HCT116 (cell line): ENCODE measurements around the gene TBX3. TPM values are rescaled to one million over a fixed set of nuclear protein-coding genes. Genes with fewer than 3 reads are reported as not detected.

ENCODE experiments used
- ATAC-seq: fragments of 200-7000 bp; cut with Tn5 transposase; 2 replicates; pipeline ENCODE4 v1.9.1; 2020; ENCODE audit warnings: mild to moderate bottlenecking, moderate library complexity
- BruUV-seq: library from RNA; stranded (reverse); fragments of 400-500 nt; replicated peaks from 2 replicates; lab custom pipeline; 2021; lab: Mats Ljungman, UMichigan
- CTCF ChIA-PET: fragments of 300-600 bp; sonication (Branson Sonifier 250); formaldehyde crosslinking; loops from one replicate; lab custom pipeline; 2021; ENCODE audit warnings: antibody characterized with exemption; lab: Charles Lee
- POLR2A ChIA-PET: fragments of 300-600, 350-600 bp; sonication (Branson Sonifier 250); formaldehyde crosslinking; loops from one replicate; lab custom pipeline; 2021; ENCODE audit warnings: antibody characterized with exemption; lab: Charles Lee
- RAD21 ChIA-PET, 2 experiments: fragments of 300-600 bp; sonication (Branson Sonifier 250); formaldehyde crosslinking; loops; one replicate each; lab custom pipeline; 2023; ENCODE audit warnings: low total read pairs in 2 of 2; ENCODE audit not compliant: uncharacterized antibody in 2 of 2, unreplicated experiment in 2 of 2, low non-redundant PET in 1 of 2; lab: Charles Lee
- DNase-seq: peaks from one replicate; pipeline ENCODE4 v3.0.0-alpha.2; 2010; ENCODE audit warnings: low read depth, low spot score
- H2AFZ ChIP-seq: fragments of 200-600 bp; shearing (Covaris generic), sonication (generic); 2 replicates; pipeline ENCODE4 v1.6.1; 2017; ENCODE audit warnings: low read depth, mixed run types, mixed read lengths, antibody characterized with exemption, low read length; ENCODE audit not compliant: poor library complexity, severe bottlenecking
- H3K27ac ChIP-seq: 2 replicates; pipeline ENCODE4 v1.5.1; 2012; ENCODE audit warnings: low read depth, low read length
- H3K27me3 ChIP-seq: fragments of 200-600 bp; sonication (generic); 2 replicates; pipeline ENCODE4 v1.6.1; 2016; ENCODE audit warnings: mixed run types, low read length, mixed read lengths; ENCODE audit not compliant: insufficient read depth
- H3K36me3 ChIP-seq, 2 experiments: fragments of 200-500 bp in 1 of 2; fragments of 200-600 bp in 1 of 2; sonication (Bioruptor generic) in 1 of 2; sonication (generic) in 1 of 2; 2 replicates each; pipeline versions ENCODE4 v1.5.1 to v1.6.1; 2014 to 2016; ENCODE audit warnings: low read length in 2 of 2, inconsistent platforms in 1 of 2, mixed read lengths in 1 of 2, mixed run types in 1 of 2; ENCODE audit not compliant: insufficient read depth in 2 of 2, control insufficient read depth in 1 of 2
- H3K4me1 ChIP-seq, 2 experiments: fragments of 200-600 bp in 1 of 2; sonication (generic) in 1 of 2; 2 replicates each; pipeline versions ENCODE4 v1.5.1 to v1.6.1; 2012 to 2017; ENCODE audit warnings: low read length in 2 of 2, inconsistent platforms in 1 of 2, mild to moderate bottlenecking in 1 of 2, mixed read lengths in 1 of 2, mixed run types in 1 of 2, moderate library complexity in 1 of 2; ENCODE audit not compliant: insufficient read depth in 2 of 2, control insufficient read depth in 1 of 2
- H3K4me2 ChIP-seq: fragments of 200-600 bp; sonication (generic); 2 replicates; pipeline ENCODE4 v1.6.1; 2017; ENCODE audit warnings: mixed run types, low read length, mixed read lengths
- H3K4me3 ChIP-seq, 2 experiments: fragments of 200-600 bp in 1 of 2; sonication (generic) in 1 of 2; replicated peaks in 1 of 2; 2 replicates each; pipeline ENCODE4 v1.5.1; 2011 to 2016; ENCODE audit warnings: low read length in 2 of 2, control low read depth in 1 of 2, low read depth in 1 of 2, mild to moderate bottlenecking in 1 of 2, mixed read lengths in 1 of 2, mixed run types in 1 of 2
- H3K79me2 ChIP-seq: fragments of 200-600 bp; sonication (generic); 2 replicates; pipeline ENCODE4 v1.6.1; 2017; ENCODE audit warnings: mild to moderate bottlenecking, mixed run types, low read length, moderate library complexity, mixed read lengths; ENCODE audit not compliant: insufficient read depth
- H3K9ac ChIP-seq: fragments of 200-600 bp; sonication (generic); 2 replicates; pipeline ENCODE4 v1.6.1; 2016; ENCODE audit warnings: low read length, mixed read lengths
- H3K9me2 ChIP-seq: fragments of 200-600 bp; sonication (generic), shearing (Covaris generic); 2 replicates; pipeline ENCODE4 v1.6.1; 2017; ENCODE audit warnings: mixed run types, mild to moderate bottlenecking, moderate library complexity; ENCODE audit not compliant: insufficient read depth
- H3K9me3 ChIP-seq, 2 experiments: fragments of 200-500 bp in 1 of 2; fragments of 200-600 bp in 1 of 2; sonication (Bioruptor generic) in 1 of 2; sonication (generic) in 1 of 2; 2 replicates each; pipeline ENCODE4 v1.6.1; 2014 to 2017; ENCODE audit warnings: low read length in 2 of 2, mixed read lengths in 2 of 2, inconsistent platforms in 1 of 2, low read depth in 1 of 2, mild to moderate bottlenecking in 1 of 2, mixed run types in 1 of 2, moderate library complexity in 1 of 2; ENCODE audit not compliant: control insufficient read depth in 1 of 2, insufficient read depth in 1 of 2
- H4K20me1 ChIP-seq: fragments of 200-600 bp; sonication (generic), shearing (Covaris generic); 2 replicates; pipeline ENCODE4 v1.6.1; 2017; ENCODE audit warnings: mixed run types, mild to moderate bottlenecking, moderate library complexity; ENCODE audit not compliant: insufficient read depth
- CBX3 ChIP-seq: IDR thresholded peaks from 2 replicates; pipeline ENCODE4 v1.6.1; 2012; ENCODE audit warnings: low read depth
- EZH2 ChIP-seq: fragments of 200-600 bp; sonication (generic); IDR thresholded peaks from 2 replicates; pipeline ENCODE4 v1.6.1; 2017; ENCODE audit warnings: antibody characterized with exemption, mixed run types
- EZH2phosphoT487 ChIP-seq: fragments of 200-600 bp; IDR thresholded peaks from 2 replicates; pipeline ENCODE4 v1.6.1; 2018; ENCODE audit warnings: antibody characterized with exemption, borderline replicate concordance
- FOSL1 ChIP-seq: IDR thresholded peaks from 2 replicates; pipeline ENCODE4 v1.6.1; 2012; ENCODE audit warnings: low read depth
- JUND ChIP-seq: IDR thresholded peaks from 2 replicates; pipeline ENCODE4 v1.6.1; 2012
- POLR2A ChIP-seq: IDR thresholded peaks from 2 replicates; pipeline ENCODE4 v1.7.0; 2011; ENCODE audit warnings: borderline replicate concordance; ENCODE audit not compliant: insufficient read depth, insufficient read length; ENCODE audit errors: extremely low read depth
- POLR2AphosphoS5 ChIP-seq: IDR thresholded peaks from 2 replicates; pipeline ENCODE4 v1.6.1; 2011; ENCODE audit warnings: mild to moderate bottlenecking, low read depth, low read length, moderate library complexity
- RAD21 ChIP-seq: IDR thresholded peaks from 2 replicates; pipeline ENCODE4 v1.6.1; 2012; ENCODE audit warnings: low read depth, mild to moderate bottlenecking
- SIN3A ChIP-seq: IDR thresholded peaks from 2 replicates; pipeline ENCODE4 v1.6.1; 2012; ENCODE audit warnings: low read depth
- SP1 ChIP-seq: IDR thresholded peaks from 2 replicates; pipeline ENCODE4 v1.6.1; 2012; ENCODE audit warnings: low read depth
- SRF ChIP-seq: IDR thresholded peaks from 2 replicates; pipeline ENCODE4 v1.6.1; 2012; ENCODE audit warnings: low read depth
- TCF7L2 ChIP-seq: IDR thresholded peaks from 2 replicates; pipeline ENCODE4 v1.7.0; 2011; ENCODE audit warnings: borderline replicate concordance, inconsistent platforms; ENCODE audit not compliant: insufficient read depth, insufficient read length; ENCODE audit errors: extremely low read depth
- YY1 ChIP-seq: IDR thresholded peaks from 2 replicates; pipeline ENCODE4 v1.6.1; 2011; ENCODE audit warnings: low read length, low read depth, moderate library complexity, mild to moderate bottlenecking; ENCODE audit not compliant: insufficient replicate concordance; ENCODE audit errors: extremely low read depth
- ZFX ChIP-seq: fragments of 450-650 bp; IDR thresholded peaks from 2 replicates; pipeline ENCODE4 v1.6.1; 2017
- intact Hi-C: fragments of 100-400 bp; cut with micrococcal nuclease; formaldehyde crosslinking; loops from 2 replicates; pipeline ENCODE4 v1.10.0; 2022
- total RNA-seq: library from RNA; stranded (reverse); gene quantifications from one replicate; pipeline ENCODE4 v1.2.1, GENCODE V29; 2021; ENCODE audit not compliant: unreplicated experiment
- TF ChIP-seq, protein P1 (sequence below): IDR thresholded peaks from 2 replicates; pipeline ENCODE4 v1.6.1; 2012
- TF ChIP-seq, protein P2 (sequence below): IDR thresholded peaks from 2 replicates; pipeline ENCODE4 v1.6.1; 2012
- TF ChIP-seq, protein P3 (sequence below), 3 experiments: fragments of 200-600 bp in 1 of 3; sonication (generic) in 1 of 3; IDR thresholded peaks in 2 of 3; conservative IDR thresholded peaks in 1 of 3; 2 replicates each; pipeline ENCODE4 v1.5.1; 2012 to 2017; ENCODE audit warnings: low read depth in 2 of 3, low read length in 2 of 3, antibody characterized with exemption in 1 of 3, borderline replicate concordance in 1 of 3, control low read depth in 1 of 3, mild to moderate bottlenecking in 1 of 3, mixed read lengths in 1 of 3, mixed run types in 1 of 3, moderate library complexity in 1 of 3; ENCODE audit not compliant: insufficient read depth in 1 of 3
- TF ChIP-seq, protein P4 (sequence below): IDR thresholded peaks from 2 replicates; pipeline ENCODE4 v1.6.1; 2012; ENCODE audit warnings: low read depth
- TF ChIP-seq, protein P5 (sequence below): IDR thresholded peaks from 2 replicates; pipeline ENCODE4 v1.6.1; 2011; ENCODE audit warnings: mild to moderate bottlenecking, low read length, moderate library complexity; ENCODE audit not compliant: insufficient replicate concordance; ENCODE audit errors: extremely low read depth

The TBX3 gene
- total RNA-seq, 1 experiment from 2014 or later = 12.8 TPM

DNA sequence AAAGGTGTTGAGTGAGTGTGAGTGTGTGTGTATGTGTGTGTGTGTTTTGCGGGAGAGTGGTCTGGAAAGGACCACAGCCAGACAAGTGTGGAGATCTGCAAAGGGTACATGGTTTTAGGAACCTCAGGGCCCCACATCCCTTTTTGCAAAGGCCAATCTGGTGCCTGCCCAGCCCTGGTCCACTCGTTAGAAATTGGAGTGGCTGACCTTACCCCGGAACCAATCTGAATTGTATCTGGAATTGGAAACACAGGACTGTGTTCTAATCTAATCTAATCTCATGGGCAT lies 11.3 kb upstream of the TBX3 start:
- BruUV-seq = no TSS peak
- ChIA-PET CTCF (interaction anchor here (0.9 kb wide), 1 partner anchor 11 kb away, joined by 3 read pairs; the partner anchor contains the start of gene TBX3), POLR2A (no interaction called here), RAD21 (no interaction called here)
- H3K27me3 ChIP-seq = peaks cover 26% of the 10 kb centered on the region; the same call in 1 of the 2 replicates
- H3K27ac ChIP-seq = no peak overlapping the region
- H3K9ac ChIP-seq = no peak overlapping the region
- H3K4me3 ChIP-seq = no peak overlapping the region
- DNase-seq = no peak
- H3K4me2 ChIP-seq = no peak overlapping the region
- H3K36me3 ChIP-seq = no peaks in the 10 kb centered on the region
- H3K9me3 ChIP-seq = no peaks in the 10 kb centered on the region
- TF ChIP-seq RAD21 (no peak), SRF (no peak), JUND (no peak), SP1 (no peak), POLR2AphosphoS5 (no peak), YY1 (no peak), CBX3 (no peak), EZH2phosphoT487 (no peak), ZFX (no peak), TCF7L2 (no peak), FOSL1 (no peak), EZH2 (no peak), POLR2A (no peak), SIN3A (no peak)
- TF ChIP-seq, protein P1, sequence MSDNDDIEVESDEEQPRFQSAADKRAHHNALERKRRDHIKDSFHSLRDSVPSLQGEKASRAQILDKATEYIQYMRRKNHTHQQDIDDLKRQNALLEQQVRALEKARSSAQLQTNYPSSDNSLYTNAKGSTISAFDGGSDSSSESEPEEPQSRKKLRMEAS = no peak
- TF ChIP-seq, protein P2, sequence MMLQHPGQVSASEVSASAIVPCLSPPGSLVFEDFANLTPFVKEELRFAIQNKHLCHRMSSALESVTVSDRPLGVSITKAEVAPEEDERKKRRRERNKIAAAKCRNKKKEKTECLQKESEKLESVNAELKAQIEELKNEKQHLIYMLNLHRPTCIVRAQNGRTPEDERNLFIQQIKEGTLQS = no peak
- TF ChIP-seq, protein P3, sequence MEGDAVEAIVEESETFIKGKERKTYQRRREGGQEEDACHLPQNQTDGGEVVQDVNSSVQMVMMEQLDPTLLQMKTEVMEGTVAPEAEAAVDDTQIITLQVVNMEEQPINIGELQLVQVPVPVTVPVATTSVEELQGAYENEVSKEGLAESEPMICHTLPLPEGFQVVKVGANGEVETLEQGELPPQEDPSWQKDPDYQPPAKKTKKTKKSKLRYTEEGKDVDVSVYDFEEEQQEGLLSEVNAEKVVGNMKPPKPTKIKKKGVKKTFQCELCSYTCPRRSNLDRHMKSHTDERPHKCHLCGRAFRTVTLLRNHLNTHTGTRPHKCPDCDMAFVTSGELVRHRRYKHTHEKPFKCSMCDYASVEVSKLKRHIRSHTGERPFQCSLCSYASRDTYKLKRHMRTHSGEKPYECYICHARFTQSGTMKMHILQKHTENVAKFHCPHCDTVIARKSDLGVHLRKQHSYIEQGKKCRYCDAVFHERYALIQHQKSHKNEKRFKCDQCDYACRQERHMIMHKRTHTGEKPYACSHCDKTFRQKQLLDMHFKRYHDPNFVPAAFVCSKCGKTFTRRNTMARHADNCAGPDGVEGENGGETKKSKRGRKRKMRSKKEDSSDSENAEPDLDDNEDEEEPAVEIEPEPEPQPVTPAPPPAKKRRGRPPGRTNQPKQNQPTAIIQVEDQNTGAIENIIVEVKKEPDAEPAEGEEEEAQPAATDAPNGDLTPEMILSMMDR (IDR thresholded peaks at IDR 0.05 in 2 of 3, conservative IDR thresholded peaks at IDR 0.05 in 1 of 3; ENCODE audit: borderline replicate concordance in 1 of 3, insufficient read depth in 1 of 3, low read depth in 2 of 3, low read length in 2 of 3) = no peak
- TF ChIP-seq, protein P4, sequence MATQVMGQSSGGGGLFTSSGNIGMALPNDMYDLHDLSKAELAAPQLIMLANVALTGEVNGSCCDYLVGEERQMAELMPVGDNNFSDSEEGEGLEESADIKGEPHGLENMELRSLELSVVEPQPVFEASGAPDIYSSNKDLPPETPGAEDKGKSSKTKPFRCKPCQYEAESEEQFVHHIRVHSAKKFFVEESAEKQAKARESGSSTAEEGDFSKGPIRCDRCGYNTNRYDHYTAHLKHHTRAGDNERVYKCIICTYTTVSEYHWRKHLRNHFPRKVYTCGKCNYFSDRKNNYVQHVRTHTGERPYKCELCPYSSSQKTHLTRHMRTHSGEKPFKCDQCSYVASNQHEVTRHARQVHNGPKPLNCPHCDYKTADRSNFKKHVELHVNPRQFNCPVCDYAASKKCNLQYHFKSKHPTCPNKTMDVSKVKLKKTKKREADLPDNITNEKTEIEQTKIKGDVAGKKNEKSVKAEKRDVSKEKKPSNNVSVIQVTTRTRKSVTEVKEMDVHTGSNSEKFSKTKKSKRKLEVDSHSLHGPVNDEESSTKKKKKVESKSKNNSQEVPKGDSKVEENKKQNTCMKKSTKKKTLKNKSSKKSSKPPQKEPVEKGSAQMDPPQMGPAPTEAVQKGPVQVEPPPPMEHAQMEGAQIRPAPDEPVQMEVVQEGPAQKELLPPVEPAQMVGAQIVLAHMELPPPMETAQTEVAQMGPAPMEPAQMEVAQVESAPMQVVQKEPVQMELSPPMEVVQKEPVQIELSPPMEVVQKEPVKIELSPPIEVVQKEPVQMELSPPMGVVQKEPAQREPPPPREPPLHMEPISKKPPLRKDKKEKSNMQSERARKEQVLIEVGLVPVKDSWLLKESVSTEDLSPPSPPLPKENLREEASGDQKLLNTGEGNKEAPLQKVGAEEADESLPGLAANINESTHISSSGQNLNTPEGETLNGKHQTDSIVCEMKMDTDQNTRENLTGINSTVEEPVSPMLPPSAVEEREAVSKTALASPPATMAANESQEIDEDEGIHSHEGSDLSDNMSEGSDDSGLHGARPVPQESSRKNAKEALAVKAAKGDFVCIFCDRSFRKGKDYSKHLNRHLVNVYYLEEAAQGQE = no peak
- TF ChIP-seq, protein P5, sequence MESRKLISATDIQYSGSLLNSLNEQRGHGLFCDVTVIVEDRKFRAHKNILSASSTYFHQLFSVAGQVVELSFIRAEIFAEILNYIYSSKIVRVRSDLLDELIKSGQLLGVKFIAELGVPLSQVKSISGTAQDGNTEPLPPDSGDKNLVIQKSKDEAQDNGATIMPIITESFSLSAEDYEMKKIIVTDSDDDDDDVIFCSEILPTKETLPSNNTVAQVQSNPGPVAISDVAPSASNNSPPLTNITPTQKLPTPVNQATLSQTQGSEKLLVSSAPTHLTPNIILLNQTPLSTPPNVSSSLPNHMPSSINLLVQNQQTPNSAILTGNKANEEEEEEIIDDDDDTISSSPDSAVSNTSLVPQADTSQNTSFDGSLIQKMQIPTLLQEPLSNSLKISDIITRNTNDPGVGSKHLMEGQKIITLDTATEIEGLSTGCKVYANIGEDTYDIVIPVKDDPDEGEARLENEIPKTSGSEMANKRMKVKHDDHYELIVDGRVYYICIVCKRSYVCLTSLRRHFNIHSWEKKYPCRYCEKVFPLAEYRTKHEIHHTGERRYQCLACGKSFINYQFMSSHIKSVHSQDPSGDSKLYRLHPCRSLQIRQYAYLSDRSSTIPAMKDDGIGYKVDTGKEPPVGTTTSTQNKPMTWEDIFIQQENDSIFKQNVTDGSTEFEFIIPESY = no peak
- H4K20me1 ChIP-seq = no peaks in the 10 kb centered on the region
- H3K79me2 ChIP-seq = no peaks in the 10 kb centered on the region
- no peaks in the 10 kb centered on the region for H3K9me2 ChIP-seq
- H2AFZ ChIP-seq = no peak overlapping the region
- intact Hi-C loops = no loop called here
- ATAC-seq = no peak
- no peaks in the 10 kb centered on the region for H3K4me1 ChIP-seq
